ENCODE data around the gene DCAKD. TPM values are rescaled to one million over a fixed set of nuclear protein-coding genes. Genes with fewer than 3 reads are reported as not detected.

The DCAKD gene
- total RNA-seq, 1 donor from 2014 or later, result 61.5 TPM

- Histone ChIP-seq H3K27me3 (ENCODE audit: control insufficient read depth, insufficient read depth, low read length) (no peaks in the 10 kb centered on the region), H3K36me3 (ENCODE audit: control insufficient read depth, insufficient read depth, low read length) (no peaks in the 10 kb centered on the region), H3K4me3 (ENCODE audit: low read depth, low read length) (no peak overlapping the region)
- no peak for DNase-seq (ENCODE audit: low read depth)
- peak; percentile 15 for TF ChIP-seq CTCF (IDR thresholded peaks at IDR 0.05; ENCODE audit: insufficient read depth, low read length, poor library complexity, severe bottlenecking)
Observed at GRCh38 chr17:45048795-45049563, 2.5 kb downstream of the DCAKD start.

- Histone ChIP-seq H3K36me3 (ENCODE audit: control insufficient read depth, insufficient read depth, low read length) (no peaks in the 10 kb centered on the region), H3K4me3 (ENCODE audit: low read depth, low read length) (no peak overlapping the region), H3K27me3 (ENCODE audit: control insufficient read depth, insufficient read depth, low read length) (no peaks in the 10 kb centered on the region)
- TF ChIP-seq CTCF (IDR thresholded peaks at IDR 0.05; ENCODE audit: insufficient read depth, low read length, poor library complexity, severe bottlenecking), result no peak
- DNase-seq (ENCODE audit: low read depth), result no peak
Observed at GRCh38 chr17:45046537-45047125, 4.8 kb downstream of the DCAKD start.

GRCh38 chr17:45043813-45044540, 7.5 kb downstream of the DCAKD start:
- H3K4me3 ChIP-seq (ENCODE audit: low read depth, low read length), result no peak overlapping the region
- DNase-seq (ENCODE audit: low read depth), result no peak
- no peaks in the 10 kb centered on the region for H3K27me3 ChIP-seq (ENCODE audit: control insufficient read depth, insufficient read depth, low read length)
- no peak for TF ChIP-seq CTCF (IDR thresholded peaks at IDR 0.05; ENCODE audit: insufficient read depth, low read length, poor library complexity, severe bottlenecking)
- no peaks in the 10 kb centered on the region for H3K36me3 ChIP-seq (ENCODE audit: control insufficient read depth, insufficient read depth, low read length)

GRCh38 chr17:45042346-45043120, 8.9 kb downstream of the DCAKD start:
- no peaks in the 10 kb centered on the region for H3K27me3 ChIP-seq (ENCODE audit: control insufficient read depth, insufficient read depth, low read length)
- no peaks in the 10 kb centered on the region for H3K36me3 ChIP-seq (ENCODE audit: control insufficient read depth, insufficient read depth, low read length)
- no peak for TF ChIP-seq CTCF (IDR thresholded peaks at IDR 0.05; ENCODE audit: insufficient read depth, low read length, poor library complexity, severe bottlenecking)
- no peak for DNase-seq (ENCODE audit: low read depth)
- no peak overlapping the region for H3K4me3 ChIP-seq (ENCODE audit: low read depth, low read length)

DNA sequence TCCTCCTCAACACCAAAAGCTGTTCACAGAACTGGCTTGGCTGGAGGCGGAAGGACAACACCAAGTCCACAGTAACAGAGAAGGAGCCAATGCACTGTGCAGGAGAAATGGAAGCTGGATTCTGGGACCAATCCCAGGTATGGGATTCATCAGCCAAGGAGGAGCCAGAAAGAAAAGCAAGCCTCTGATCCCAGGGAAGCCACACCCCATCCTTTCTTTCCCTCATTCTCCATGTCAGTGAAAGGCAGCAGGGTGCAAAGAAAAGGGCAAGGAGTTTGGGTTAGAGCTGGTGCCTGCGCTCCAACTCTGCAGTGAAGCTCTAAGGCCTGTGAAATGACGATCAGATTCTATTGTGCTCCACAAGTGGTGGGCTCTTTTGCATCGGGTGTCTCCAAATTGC, 11.0 kb downstream of the DCAKD start:
- Histone ChIP-seq H3K4me3 (ENCODE audit: low read depth, low read length) (no peak overlapping the region), H3K27me3 (ENCODE audit: control insufficient read depth, insufficient read depth, low read length) (no peaks in the 10 kb centered on the region), H3K36me3 (ENCODE audit: control insufficient read depth, insufficient read depth, low read length) (no peaks in the 10 kb centered on the region)
- no peak for TF ChIP-seq CTCF (IDR thresholded peaks at IDR 0.05; ENCODE audit: insufficient read depth, low read length, poor library complexity, severe bottlenecking)
- DNase-seq (ENCODE audit: low read depth), result no peak
